Mammary epithelial cell (primary cell): Measurements from ENCODE around the gene NECAB3.

ENCODE experiments used
- CTCF ChIP-seq, 2 donors: IDR thresholded peaks in 1 of 2; conservative IDR thresholded peaks in 1 of 2; 2 replicates each; pipeline ENCODE4 v1.5.1; 2011 to 2012; ENCODE audit warnings: inconsistent platforms in 2 of 2, low read length in 2 of 2, mild to moderate bottlenecking in 2 of 2, control low read depth in 1 of 2, low read depth in 1 of 2; ENCODE audit not compliant: insufficient read depth in 1 of 2; ENCODE audit errors: extremely low read depth in 1 of 2
- EZH2 ChIP-seq: IDR thresholded peaks from 2 replicates; pipeline ENCODE4 v1.6.1; 2012; ENCODE audit warnings: low read length, inconsistent platforms, borderline replicate concordance

GRCh38 chr20:33668466-33669155 is 5.6 kb downstream of the NECAB3 start:
- TF ChIP-seq CTCF (conservative IDR thresholded peaks at IDR 0.05 in 1 of 2, IDR thresholded peaks at IDR 0.05 in 1 of 2; ENCODE audit: extremely low read depth in 1 of 2, insufficient read depth in 1 of 2, low read depth in 1 of 2, low read length in 2 of 2): no peak
- no peak for TF ChIP-seq EZH2
